ENCODE data around the gene G6PC1.
"Not testable (repeated sequence)": the region's sequence is repeated elsewhere in the genome, so short reads cannot be mapped to it uniquely, and the experiment has no call there.

DNA sequence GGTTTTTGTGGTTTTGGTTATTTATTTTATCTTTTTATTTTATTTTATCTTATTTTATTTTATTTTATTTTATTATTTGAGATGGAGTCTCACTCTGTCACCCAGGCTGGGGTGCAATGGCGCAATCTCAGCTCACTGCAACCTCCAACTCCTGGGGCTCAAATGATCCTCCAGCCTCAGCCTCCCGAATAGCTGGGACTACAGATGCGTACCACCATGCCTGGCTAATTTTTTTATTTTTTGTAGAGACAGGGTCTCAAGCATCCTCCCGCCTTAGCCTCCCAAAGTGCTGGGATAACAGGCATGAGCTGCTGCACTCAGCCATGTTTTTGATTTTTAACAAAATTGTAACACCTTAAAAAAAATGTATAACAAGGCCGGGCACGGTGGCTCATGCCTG is 14.7 kb downstream of the G6PC1 start:
- TF ChIP-seq, protein P1, sequence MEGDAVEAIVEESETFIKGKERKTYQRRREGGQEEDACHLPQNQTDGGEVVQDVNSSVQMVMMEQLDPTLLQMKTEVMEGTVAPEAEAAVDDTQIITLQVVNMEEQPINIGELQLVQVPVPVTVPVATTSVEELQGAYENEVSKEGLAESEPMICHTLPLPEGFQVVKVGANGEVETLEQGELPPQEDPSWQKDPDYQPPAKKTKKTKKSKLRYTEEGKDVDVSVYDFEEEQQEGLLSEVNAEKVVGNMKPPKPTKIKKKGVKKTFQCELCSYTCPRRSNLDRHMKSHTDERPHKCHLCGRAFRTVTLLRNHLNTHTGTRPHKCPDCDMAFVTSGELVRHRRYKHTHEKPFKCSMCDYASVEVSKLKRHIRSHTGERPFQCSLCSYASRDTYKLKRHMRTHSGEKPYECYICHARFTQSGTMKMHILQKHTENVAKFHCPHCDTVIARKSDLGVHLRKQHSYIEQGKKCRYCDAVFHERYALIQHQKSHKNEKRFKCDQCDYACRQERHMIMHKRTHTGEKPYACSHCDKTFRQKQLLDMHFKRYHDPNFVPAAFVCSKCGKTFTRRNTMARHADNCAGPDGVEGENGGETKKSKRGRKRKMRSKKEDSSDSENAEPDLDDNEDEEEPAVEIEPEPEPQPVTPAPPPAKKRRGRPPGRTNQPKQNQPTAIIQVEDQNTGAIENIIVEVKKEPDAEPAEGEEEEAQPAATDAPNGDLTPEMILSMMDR (IDR thresholded peaks at IDR 0.05) = not testable (repeated sequence)
- TF ChIP-seq POLR2A (IDR thresholded peaks at IDR 0.05) = not testable (repeated sequence)

Measured in thyroid gland (tissue), 4 donors.